Measurements from ENCODE around the gene EIF4G3.
A peak's percentile ranks its signal among the peaks of the same experiment; 100 is the strongest.

The EIF4G3 gene

GRCh38 chr1:21124846-21125245 lies 51.9 kb downstream of the EIF4G3 start:
- no peak for TF ChIP-seq CTCF (IDR thresholded peaks at IDR 0.05)
- H3K27ac ChIP-seq: peak overlapping the region; percentile 56
- H3K4me3 ChIP-seq (ENCODE audit: low read depth in 1 of 2, low read length in 1 of 2): no peak overlapping the region
- H3K4me1 ChIP-seq (ENCODE audit: control insufficient read depth in 1 of 2, insufficient read depth in 1 of 2, low read depth in 1 of 2, low read length in 1 of 2): peaks cover 21 to 26% of the 10 kb centered on the region in 2 experiments
- peaks cover 3% of the 10 kb centered on the region for H3K36me3 ChIP-seq
- H3K9me3 ChIP-seq: no peaks in the 10 kb centered on the region
- no peaks in the 10 kb centered on the region for H3K27me3 ChIP-seq

GRCh38 chr1:21123287-21123948 lies 53.3 kb downstream of the EIF4G3 start:
- Histone ChIP-seq H3K36me3 (peaks cover 3% of the 10 kb centered on the region), H3K4me3 (ENCODE audit: low read depth in 1 of 2, low read length in 1 of 2) (no peak overlapping the region)

GRCh38 chr1:21121764-21122471 lies 54.8 kb downstream of the EIF4G3 start:
- H3K4me3 ChIP-seq (ENCODE audit: low read depth in 1 of 2, low read length in 1 of 2): no peak overlapping the region
- peaks cover 29 to 37% of the 10 kb centered on the region in 2 experiments for H3K4me1 ChIP-seq (ENCODE audit: control insufficient read depth in 1 of 2, insufficient read depth in 1 of 2, low read depth in 1 of 2, low read length in 1 of 2)
- no peak for TF ChIP-seq CTCF (IDR thresholded peaks at IDR 0.05)
- no peaks in the 10 kb centered on the region for H3K27me3 ChIP-seq
- H3K27ac ChIP-seq: no peak overlapping the region
- H3K9me3 ChIP-seq: no peaks in the 10 kb centered on the region
- H3K36me3 ChIP-seq: peaks cover 3% of the 10 kb centered on the region

More at GRCh38 chr1:21123287-21123948, 53.3 kb downstream of the EIF4G3 start:
- TF ChIP-seq CTCF (IDR thresholded peaks at IDR 0.05): no peak
- Histone ChIP-seq H3K4me1 (ENCODE audit: control insufficient read depth in 1 of 2, insufficient read depth in 1 of 2, low read depth in 1 of 2, low read length in 1 of 2) (peaks cover 21 to 26% of the 10 kb centered on the region in 2 experiments), H3K27ac (peak overlapping the region; percentile 56), H3K27me3 (no peaks in the 10 kb centered on the region), H3K9me3 (no peaks in the 10 kb centered on the region)

- H3K4me1 ChIP-seq (ENCODE audit: control insufficient read depth in 1 of 2, insufficient read depth in 1 of 2, low read depth in 1 of 2, low read length in 1 of 2): peaks cover 16 to 24% of the 10 kb centered on the region in 2 experiments
- no peaks in the 10 kb centered on the region for H3K27me3 ChIP-seq
- no peaks in the 10 kb centered on the region for H3K36me3 ChIP-seq
- no peak overlapping the region for H3K4me3 ChIP-seq (ENCODE audit: low read depth in 1 of 2, low read length in 1 of 2)
- H3K9me3 ChIP-seq: no peaks in the 10 kb centered on the region
- peak overlapping the region; percentile 35 for H3K27ac ChIP-seq
- TF ChIP-seq CTCF (IDR thresholded peaks at IDR 0.05): no peak
Observed at GRCh38 chr1:21118167-21118566, 58.5 kb downstream of the EIF4G3 start.

- Histone ChIP-seq H3K27me3 (no peaks in the 10 kb centered on the region), H3K4me1 (ENCODE audit: control insufficient read depth in 1 of 2, insufficient read depth in 1 of 2, low read depth in 1 of 2, low read length in 1 of 2) (peaks cover 15 to 21% of the 10 kb centered on the region in 2 experiments), H3K9me3 (no peaks in the 10 kb centered on the region), H3K27ac (peak overlapping the region; percentile 35), H3K4me3 (ENCODE audit: low read depth in 1 of 2, low read length in 1 of 2) (no peak overlapping the region), H3K36me3 (no peaks in the 10 kb centered on the region)
- no peak for TF ChIP-seq CTCF (IDR thresholded peaks at IDR 0.05)
Observed at GRCh38 chr1:21117597-21118001, 59.1 kb downstream of the EIF4G3 start.
